NCI-H1092 treated with DMSO at 0.1 percent for 48 hours (cell line): ENCODE measurements around the gene HSD17B2.
"Not testable (repeated sequence)": the region's sequence is repeated elsewhere in the genome, so short reads cannot be mapped to it uniquely, and the experiment has no call there.

Source experiments
- DNase-seq: peaks from one replicate; lab custom pipeline; 2025; lab: John Stamatoyannopoulos, UW

The HSD17B2 gene

DNA sequence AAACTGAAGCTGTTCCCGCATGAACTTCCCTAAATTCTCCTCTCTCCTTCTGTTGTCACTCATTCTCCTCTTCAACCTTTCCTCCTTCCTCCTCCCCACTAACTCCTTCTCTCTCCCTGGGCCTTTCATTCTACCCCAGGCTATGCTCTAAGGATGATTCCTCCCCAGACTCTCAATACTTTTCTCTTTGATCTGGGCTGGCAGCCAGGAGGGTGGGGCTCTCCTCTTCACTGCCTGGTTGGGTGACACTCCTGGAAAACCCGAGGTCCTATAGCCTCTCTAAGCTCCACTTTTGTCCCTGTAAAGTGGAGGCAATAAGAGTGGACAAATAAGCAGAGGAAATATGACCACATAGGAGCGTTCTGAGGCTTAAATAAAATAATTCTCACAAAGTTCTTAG, 46.2 kb downstream of the HSD17B2 start:
- no peak for DNase-seq

DNA sequence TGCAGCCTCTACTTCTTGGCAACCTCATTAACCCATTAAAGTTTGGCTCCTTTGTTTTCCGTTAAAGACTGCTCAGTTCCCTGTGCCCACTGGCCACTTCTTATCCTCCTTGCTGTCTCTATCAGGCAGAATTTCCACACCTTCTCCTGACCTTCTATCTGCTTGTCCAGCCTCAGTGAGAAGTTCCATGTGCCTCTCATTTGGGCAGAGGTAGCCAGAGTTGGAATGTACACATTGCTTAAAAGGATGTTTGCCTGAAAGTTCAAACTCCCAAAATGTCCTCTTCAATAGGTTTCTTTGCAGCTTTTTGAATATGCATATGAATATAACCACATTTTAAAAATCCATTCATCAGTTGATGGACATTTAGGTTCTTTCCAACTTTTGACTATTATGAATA, 47.0 kb downstream of the HSD17B2 start:
- no peak for DNase-seq

DNA sequence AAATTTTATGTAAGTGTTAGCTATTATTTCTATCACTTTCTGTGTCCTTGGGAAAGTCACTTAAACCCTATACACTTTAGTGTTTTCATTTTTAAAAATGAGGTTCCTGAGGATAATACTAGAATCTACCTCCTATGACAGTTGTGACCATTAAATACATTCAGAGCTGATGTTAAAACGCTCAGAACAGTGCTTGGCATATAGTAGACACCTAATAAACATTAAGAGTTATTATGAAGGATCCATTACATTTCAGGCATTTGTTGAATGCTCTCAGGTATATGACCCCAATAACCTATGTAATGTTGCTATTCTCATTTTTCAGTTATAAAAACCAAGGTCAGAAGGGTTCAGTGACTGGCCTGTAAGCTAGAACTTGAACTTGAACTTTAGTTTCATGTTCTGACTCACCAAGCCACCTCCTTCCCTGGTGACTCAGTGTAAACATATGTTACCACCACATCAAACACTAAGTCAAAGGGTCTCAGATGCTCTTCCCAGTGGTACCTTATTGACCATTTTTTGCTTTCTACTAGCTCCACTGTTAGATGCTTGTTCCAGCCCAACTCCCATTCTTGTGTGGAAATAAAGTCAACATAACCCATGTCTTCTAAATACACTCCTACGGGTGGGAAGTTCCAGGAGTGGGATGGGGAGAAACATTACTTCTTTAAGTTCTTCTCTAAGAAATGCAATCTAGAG, 47.6 kb downstream of the HSD17B2 start:
- DNase-seq: no peak

DNA sequence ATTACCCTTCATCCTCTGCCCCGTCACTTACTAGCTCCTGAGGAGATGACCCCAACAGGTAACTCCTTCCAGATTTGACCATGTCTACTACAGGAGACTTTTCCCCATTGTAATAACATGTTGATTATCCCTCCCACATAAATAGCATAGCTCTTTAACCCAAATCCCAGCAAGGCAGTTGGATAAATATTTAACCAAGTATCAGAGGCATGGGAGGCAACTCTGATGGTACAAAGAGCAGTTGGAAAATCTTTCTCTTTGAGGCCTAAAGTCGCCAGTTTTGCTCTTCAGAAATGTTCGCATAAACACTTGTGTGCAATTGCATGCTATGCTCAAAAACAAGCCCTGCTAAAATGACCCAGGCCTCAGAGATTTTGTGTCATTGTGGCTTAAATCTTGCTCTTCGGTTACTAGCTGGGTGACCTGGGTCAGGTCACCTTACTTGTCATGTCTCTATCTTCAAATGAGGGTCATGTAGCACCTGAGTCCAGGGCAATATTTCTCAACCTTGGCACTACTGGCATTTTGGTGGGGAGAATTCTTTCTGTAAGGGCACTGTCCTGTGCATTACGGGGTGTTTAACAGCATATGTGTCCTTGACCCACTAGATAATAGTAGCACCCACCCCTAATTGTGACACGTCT, 48.8 kb downstream of the HSD17B2 start:
- DNase-seq: no peak

GRCh38 chr16:82085011-82085779, 50.1 kb downstream of the HSD17B2 start:
- DNase-seq: no peak

DNA sequence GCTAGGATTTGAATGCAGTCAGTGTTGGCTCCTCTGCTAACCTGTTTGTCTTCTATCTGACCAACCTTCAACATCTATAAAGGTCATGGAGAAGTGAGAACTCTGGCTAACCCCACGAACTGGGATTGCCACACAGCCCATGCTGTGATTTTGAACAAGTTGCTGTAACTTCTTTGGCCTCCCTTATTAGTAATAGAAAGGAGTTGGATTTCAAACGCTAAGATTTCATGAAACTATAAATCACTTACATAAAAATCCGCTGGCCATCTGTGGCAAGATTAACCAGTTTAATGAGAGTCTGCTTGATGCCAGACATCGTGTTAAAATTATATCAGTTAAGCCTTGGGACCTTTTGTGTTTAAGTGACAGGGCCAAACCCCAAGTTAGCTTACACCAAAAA, 53.4 kb downstream of the HSD17B2 start:
- no peak for DNase-seq

GRCh38 chr16:82091241-82091640, 56.2 kb downstream of the HSD17B2 start:
- DNase-seq: no peak

GRCh38 chr16:82092711-82093110, 57.7 kb downstream of the HSD17B2 start:
- DNase-seq: no peak

GRCh38 chr16:82093666-82094300, 58.7 kb downstream of the HSD17B2 start:
- no peak for DNase-seq

GRCh38 chr16:82094942-82095540, 60.0 kb downstream of the HSD17B2 start:
- no peak for DNase-seq

DNA sequence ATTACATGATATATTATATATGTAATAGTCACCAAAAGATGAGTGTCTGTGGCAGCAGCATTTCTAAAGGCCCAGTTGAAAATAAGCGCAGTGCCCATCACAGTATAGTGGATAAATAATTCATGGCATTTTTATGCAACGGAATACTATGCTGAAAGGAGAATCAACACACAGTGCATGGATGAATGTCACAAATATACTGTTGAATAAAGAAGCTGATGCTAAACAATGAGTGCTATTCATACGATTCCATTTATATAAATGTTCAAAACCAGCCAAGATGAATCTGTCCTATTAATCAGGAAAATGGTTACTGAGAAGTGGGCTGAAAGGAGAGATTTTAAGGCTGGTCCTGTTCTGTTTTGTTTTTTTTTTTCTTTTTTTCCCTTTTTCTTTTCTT, 61.6 kb downstream of the HSD17B2 start:
- DNase-seq: no peak

- no peak for DNase-seq
Measured at GRCh38 chr16:82105107-82105506, 70.1 kb downstream of the HSD17B2 start.

- no peak for DNase-seq
Measured at GRCh38 chr16:82108100-82108499, 73.0 kb downstream of the HSD17B2 start.

DNA sequence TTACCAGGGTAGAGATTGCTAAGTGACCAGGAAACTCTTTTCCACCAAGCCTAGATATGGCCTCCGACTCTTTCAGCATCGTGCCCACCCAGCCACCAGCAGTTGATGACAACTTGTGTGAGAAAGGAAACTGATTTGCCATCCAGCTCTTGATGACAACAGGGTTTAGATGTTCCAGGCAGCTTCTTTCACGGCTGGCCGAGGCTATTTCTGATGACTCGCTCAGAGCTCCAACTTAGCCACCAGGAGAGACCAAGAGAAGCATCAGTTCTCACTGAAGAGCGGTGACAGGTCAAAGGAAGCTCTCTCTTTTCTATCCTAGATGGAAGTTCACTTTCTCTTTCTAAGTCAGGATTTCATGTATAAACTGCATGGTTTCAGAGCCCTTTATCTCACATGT, 73.7 kb downstream of the HSD17B2 start:
- no peak for DNase-seq

GRCh38 chr16:82109266-82109665, 74.2 kb downstream of the HSD17B2 start:
- not testable (repeated sequence) for DNase-seq

- no peak for DNase-seq
Measured at GRCh38 chr16:82111944-82112343, 76.9 kb downstream of the HSD17B2 start.

GRCh38 chr16:82113741-82114140, 78.7 kb downstream of the HSD17B2 start:
- DNase-seq: no peak

- no peak for DNase-seq
Measured at GRCh38 chr16:82116535-82116934, 81.5 kb downstream of the HSD17B2 start.

GRCh38 chr16:82118749-82119148, 83.7 kb downstream of the HSD17B2 start:
- DNase-seq: no peak

DNA sequence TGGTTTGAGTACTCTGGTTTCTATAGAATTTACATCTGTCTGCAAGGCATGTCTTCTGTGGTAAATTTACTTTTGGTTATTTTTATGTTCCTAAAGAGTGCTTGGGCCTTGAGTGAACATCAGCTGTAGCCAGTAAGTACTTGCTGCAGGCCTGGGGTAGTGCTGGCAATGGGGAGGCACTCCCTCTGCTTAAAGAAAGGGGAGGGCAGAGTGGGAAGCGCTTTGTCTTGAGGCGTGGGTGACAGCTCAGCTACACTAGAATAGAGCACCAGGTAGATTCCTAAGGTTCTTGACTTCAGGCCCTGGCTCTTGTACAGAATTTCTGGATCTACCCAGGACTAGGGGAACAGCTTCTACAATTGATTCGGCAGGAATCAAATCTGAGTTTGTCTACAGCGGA, 84.4 kb downstream of the HSD17B2 start:
- DNase-seq: no peak

- DNase-seq: no peak
Measured at GRCh38 chr16:82124651-82125050, 89.6 kb downstream of the HSD17B2 start.

GRCh38 chr16:82129881-82130280, 94.8 kb downstream of the HSD17B2 start:
- no peak for DNase-seq
